Sigmoid colon (tissue), 4 donors: ENCODE results near the gene TTLL10.

Experiments used
- EP300 ChIP-seq, 4 donors: sonication (generic); formaldehyde crosslinking; IDR thresholded peaks; one replicate each; pipeline ENCODE4 v1.6.1; 2017; ENCODE audit warnings: antibody characterized with exemption in 4 of 4
- POLR2A ChIP-seq, 2 donors: fragments of 450-650 bp; IDR thresholded peaks; one replicate each; pipeline ENCODE4 v1.6.1; 2016; ENCODE audit warnings: antibody characterized with exemption in 2 of 2, mild to moderate bottlenecking in 2 of 2, moderate library complexity in 2 of 2
- POLR2AphosphoS5 ChIP-seq, 4 donors: sonication (generic); formaldehyde crosslinking; IDR thresholded peaks; one replicate each; pipeline ENCODE4 v1.6.1; 2017; ENCODE audit warnings: antibody characterized with exemption in 4 of 4
- TF ChIP-seq, protein P1 (sequence below), 4 experiments: fragments of 450-650 bp in 3 of 4; fragments of 200-600 bp in 1 of 4; IDR thresholded peaks; one replicate each; pipeline ENCODE4 v1.5.1; 2016 to 2019; ENCODE audit warnings: antibody characterized with exemption in 4 of 4, mild to moderate bottlenecking in 3 of 4, moderate library complexity in 2 of 4

DNA sequence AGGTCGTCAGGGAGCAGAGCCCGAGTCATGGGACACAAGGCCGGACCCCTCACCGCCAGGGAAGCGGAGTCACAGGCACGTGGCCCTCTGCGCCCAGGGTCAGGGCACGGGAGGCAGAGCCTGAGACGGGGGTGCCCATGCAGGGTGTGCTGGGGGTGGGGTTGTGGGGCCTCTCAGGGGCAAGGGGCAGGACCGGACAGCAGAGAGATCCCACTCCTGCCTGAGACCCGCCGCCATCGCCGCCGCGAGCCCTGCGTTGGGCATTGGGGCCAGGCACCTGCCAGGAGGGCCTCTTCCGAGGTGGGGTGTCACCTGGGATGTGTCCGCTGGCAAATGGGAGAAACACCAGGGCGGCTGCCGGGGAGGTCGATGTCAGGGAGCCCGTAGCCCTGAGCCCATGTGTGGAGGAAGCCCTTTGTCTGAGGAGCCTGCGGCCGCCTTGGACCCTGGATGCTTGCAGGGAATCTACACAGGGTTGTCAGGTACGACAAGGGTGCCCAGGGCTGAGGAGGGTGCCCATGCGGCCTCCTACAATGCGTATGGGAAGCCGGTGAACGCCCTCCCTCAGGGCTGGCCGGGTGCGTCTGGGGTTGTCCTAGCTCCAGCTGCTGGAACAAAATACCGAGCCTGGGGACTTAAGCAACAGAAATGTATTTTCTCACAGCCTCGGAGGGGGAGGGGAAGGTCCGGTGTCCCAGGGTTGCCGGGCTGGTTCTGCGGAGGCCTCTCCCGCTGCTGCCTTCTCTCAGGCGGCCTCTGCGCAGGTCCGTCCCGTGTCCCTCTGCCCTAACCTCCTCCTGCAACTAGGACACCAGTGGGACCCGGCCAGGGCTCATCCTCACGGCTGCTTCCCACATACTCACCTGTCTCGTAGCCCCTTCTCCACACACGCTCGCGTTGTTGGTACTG, 41.4 kb upstream of the TTLL10 start:
- TF ChIP-seq, protein P1, sequence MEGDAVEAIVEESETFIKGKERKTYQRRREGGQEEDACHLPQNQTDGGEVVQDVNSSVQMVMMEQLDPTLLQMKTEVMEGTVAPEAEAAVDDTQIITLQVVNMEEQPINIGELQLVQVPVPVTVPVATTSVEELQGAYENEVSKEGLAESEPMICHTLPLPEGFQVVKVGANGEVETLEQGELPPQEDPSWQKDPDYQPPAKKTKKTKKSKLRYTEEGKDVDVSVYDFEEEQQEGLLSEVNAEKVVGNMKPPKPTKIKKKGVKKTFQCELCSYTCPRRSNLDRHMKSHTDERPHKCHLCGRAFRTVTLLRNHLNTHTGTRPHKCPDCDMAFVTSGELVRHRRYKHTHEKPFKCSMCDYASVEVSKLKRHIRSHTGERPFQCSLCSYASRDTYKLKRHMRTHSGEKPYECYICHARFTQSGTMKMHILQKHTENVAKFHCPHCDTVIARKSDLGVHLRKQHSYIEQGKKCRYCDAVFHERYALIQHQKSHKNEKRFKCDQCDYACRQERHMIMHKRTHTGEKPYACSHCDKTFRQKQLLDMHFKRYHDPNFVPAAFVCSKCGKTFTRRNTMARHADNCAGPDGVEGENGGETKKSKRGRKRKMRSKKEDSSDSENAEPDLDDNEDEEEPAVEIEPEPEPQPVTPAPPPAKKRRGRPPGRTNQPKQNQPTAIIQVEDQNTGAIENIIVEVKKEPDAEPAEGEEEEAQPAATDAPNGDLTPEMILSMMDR (IDR thresholded peaks at IDR 0.05): no peak
- no peak for TF ChIP-seq POLR2A (IDR thresholded peaks at IDR 0.05)
- TF ChIP-seq EP300 (IDR thresholded peaks at IDR 0.05): no peak
- no peak for TF ChIP-seq POLR2AphosphoS5 (IDR thresholded peaks at IDR 0.05)
